Upper lobe of left lung (tissue), 6 donors: ENCODE data around the gene RFT1. TPM values are rescaled to one million over a fixed set of nuclear protein-coding genes. Genes with fewer than 3 reads are reported as not detected.
A peak's percentile ranks its signal among the peaks of the same experiment; 100 is the strongest.

Experiments used
- ATAC-seq, 2 donors: fragments of 200-7000 bp; cut with Tn5 transposase; one replicate each; pipeline ENCODE4 v1.9.1; 2022; ENCODE audit warnings: mild to moderate bottlenecking in 2 of 2, moderate library complexity in 2 of 2; ENCODE audit not compliant: low FRiP score in 2 of 2
- DNase-seq, 2 donors: peaks; one replicate each; pipeline ENCODE4 v3.0.0-alpha.2; 2019 to 2020
- H3K27ac ChIP-seq, 4 donors: fragments of 200-600 bp; sonication (generic); one replicate each; pipeline ENCODE4 v1.5.1; 2016 to 2019
- H3K27me3 ChIP-seq, 4 donors: fragments of 200-600 bp; sonication (generic); one replicate each; pipeline ENCODE4 v1.5.1; 2017 to 2019
- H3K36me3 ChIP-seq, 4 donors: fragments of 200-600 bp; sonication (generic); one replicate each; pipeline ENCODE4 v1.5.1; 2016 to 2019
- H3K4me1 ChIP-seq, 4 donors: fragments of 200-600 bp; sonication (generic); one replicate each; pipeline ENCODE4 v1.5.1; 2018 to 2019
- H3K4me3 ChIP-seq, 4 donors: fragments of 200-600 bp; sonication (generic); one replicate each; pipeline ENCODE4 v1.5.1; 2017 to 2019; ENCODE audit warnings: mild to moderate bottlenecking in 2 of 4, moderate library complexity in 1 of 4
- H3K9me3 ChIP-seq, 4 donors: fragments of 200-600 bp; sonication (generic); one replicate each; pipeline ENCODE4 v1.5.1; 2018 to 2019
- EP300 ChIP-seq, 4 donors: sonication (generic); formaldehyde crosslinking; IDR thresholded peaks; one replicate each; pipeline ENCODE4 v1.5.1; 2017; ENCODE audit warnings: antibody characterized with exemption in 4 of 4, control low read depth in 2 of 4
- POLR2A ChIP-seq, 4 donors: fragments of 450-650 bp; IDR thresholded peaks; one replicate each; pipeline ENCODE4 v1.5.1; 2016 to 2017; ENCODE audit warnings: antibody characterized with exemption in 4 of 4, mild to moderate bottlenecking in 2 of 4
- POLR2AphosphoS5 ChIP-seq, 2 donors: sonication (generic); formaldehyde crosslinking; IDR thresholded peaks; one replicate each; pipeline ENCODE4 v1.5.1; 2017; ENCODE audit warnings: antibody characterized with exemption in 2 of 2
- WGBS, 2 donors: methylation state at CpG; one replicate each; pipeline ENCODE4 v1.1.5; 2017 to 2018; 5-methylcytosine and 5-hydroxymethylcytosine counted together
- total RNA-seq, 6 donors: library from RNA; depleted of rRNA in 4 of 6; stranded (reverse); fragments of >200 nt in 4 of 6; gene quantifications; one replicate each; pipeline versions ENCODE4 v1.1.0 to v1.2.1, GENCODE V29; 2016 to 2021
- TF ChIP-seq, protein P1 (sequence below), 6 experiments: fragments of 450-650 bp in 4 of 6; fragments of 200-600 bp in 2 of 6; sonication (generic) in 2 of 6; IDR thresholded peaks; one replicate each; pipeline ENCODE4 v1.5.1; 2016 to 2019; ENCODE audit warnings: antibody characterized with exemption in 6 of 6
- donor health status: DM: no; HTN: no; CAD: no; lungs with moderate emphysema.
- donor health status: DM: no; HTN: yes; CAD: no; lungs with severe emphysema.

The RFT1 gene
- total RNA-seq, 6 donors from 2014 or later, result 5.1 to 19.9 (median 12.8) TPM

DNA sequence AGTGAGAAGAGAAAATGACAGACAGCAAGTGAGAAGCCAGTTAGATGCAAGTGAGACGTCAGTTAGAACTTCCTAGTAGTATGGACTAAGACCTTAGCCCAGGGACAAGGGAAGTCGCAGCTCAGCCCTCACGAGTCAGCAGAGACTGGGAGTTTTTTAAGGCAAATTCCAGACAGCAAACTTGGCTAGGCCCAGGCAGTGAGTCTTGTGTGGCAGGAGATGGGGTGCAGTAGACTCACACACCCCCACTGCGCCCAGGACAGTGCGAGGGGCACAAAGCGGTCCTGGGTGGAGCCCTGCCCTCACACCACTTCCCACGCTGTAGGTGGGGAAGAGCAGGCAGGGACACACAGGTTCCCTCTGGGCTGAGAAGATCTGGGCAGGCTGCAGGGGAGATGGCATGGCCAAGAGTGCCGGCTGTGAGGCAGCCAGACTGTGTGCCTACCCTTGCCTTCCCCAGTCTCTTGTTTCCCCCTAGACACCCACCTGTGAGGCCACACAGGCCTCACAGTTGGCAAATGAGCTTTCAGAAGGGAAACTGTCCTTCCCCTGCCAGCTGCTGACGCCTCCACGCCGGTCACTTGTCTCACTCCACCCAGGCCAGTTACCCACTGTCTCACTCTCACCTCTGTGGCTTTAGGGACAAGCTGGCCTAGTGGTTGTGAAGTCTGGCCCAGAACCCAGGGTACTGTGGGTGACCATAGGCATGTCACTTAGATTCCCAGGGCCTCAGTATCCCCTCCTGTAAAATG lies 17.1 kb upstream of the RFT1 start:
- peak in 1 of 4 donors; percentile 23 for TF ChIP-seq POLR2A (IDR thresholded peaks at IDR 0.05)
- no peak for TF ChIP-seq POLR2AphosphoS5 (IDR thresholded peaks at IDR 0.05)
- no peak for TF ChIP-seq EP300 (IDR thresholded peaks at IDR 0.05)
- H3K4me1 ChIP-seq, result peaks cover 10 to 77% (median 40%) of the 10 kb centered on the region in 4 donors
- peak in 1 of 2 donors; percentile 34 for DNase-seq
- H3K27ac ChIP-seq, result peak overlapping the region in 3 of 4 donors; percentile 20 to 83 (median 70)
- no peak overlapping the region for H3K4me3 ChIP-seq
- peak in 1 of 2 donors; percentile 37 for ATAC-seq
- H3K36me3 ChIP-seq, result no peaks in the 10 kb centered on the region
- 76 to 81% methylated on average over 10 of the region's 11 CpGs for WGBS, 2 donors
- no peaks in the 10 kb centered on the region for H3K27me3 ChIP-seq
- no peaks in the 10 kb centered on the region for H3K9me3 ChIP-seq

DNA sequence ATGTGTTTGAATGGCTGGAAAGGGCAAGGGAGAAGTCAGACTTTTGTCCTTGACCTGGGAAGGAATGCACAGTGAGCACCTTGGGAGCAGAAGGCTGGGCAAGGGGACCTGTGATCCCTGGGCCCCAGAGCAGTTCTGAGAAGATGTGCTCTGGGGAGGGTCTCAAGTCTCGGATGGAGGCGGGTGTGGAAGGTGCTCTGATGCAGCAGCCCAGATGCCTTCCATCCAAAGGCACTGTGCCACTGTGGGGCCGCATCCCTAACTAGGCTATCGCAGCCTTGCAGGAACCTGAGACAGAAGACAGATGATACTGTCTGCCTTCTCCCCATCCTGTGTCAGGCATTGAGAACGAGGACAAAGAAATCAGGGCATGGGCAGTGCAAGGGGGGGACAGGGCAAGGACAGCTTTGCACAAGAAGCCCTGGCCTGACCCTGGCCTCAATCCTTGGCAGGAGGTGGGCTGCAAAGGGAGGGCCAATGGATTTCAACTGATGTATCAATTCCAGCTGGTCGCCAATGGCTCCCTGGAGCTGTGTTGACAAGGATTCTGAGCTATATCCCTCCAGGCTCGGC lies 16.2 kb upstream of the RFT1 start:
- Histone ChIP-seq H3K4me3 (no peak overlapping the region), H3K9me3 (no peaks in the 10 kb centered on the region), H3K36me3 (no peaks in the 10 kb centered on the region), H3K27ac (peak overlapping the region in 2 of 4 donors; percentile 70 to 83), H3K27me3 (no peaks in the 10 kb centered on the region), H3K4me1 (peaks cover 10 to 67% (median 35%) of the 10 kb centered on the region in 4 donors)
- DNase-seq (no peak), ATAC-seq (no peak)
- no peak for TF ChIP-seq POLR2A (IDR thresholded peaks at IDR 0.05)
- no peak for TF ChIP-seq POLR2AphosphoS5 (IDR thresholded peaks at IDR 0.05)
- TF ChIP-seq, protein P1, sequence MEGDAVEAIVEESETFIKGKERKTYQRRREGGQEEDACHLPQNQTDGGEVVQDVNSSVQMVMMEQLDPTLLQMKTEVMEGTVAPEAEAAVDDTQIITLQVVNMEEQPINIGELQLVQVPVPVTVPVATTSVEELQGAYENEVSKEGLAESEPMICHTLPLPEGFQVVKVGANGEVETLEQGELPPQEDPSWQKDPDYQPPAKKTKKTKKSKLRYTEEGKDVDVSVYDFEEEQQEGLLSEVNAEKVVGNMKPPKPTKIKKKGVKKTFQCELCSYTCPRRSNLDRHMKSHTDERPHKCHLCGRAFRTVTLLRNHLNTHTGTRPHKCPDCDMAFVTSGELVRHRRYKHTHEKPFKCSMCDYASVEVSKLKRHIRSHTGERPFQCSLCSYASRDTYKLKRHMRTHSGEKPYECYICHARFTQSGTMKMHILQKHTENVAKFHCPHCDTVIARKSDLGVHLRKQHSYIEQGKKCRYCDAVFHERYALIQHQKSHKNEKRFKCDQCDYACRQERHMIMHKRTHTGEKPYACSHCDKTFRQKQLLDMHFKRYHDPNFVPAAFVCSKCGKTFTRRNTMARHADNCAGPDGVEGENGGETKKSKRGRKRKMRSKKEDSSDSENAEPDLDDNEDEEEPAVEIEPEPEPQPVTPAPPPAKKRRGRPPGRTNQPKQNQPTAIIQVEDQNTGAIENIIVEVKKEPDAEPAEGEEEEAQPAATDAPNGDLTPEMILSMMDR (IDR thresholded peaks at IDR 0.05), result no peak
- no peak for TF ChIP-seq EP300 (IDR thresholded peaks at IDR 0.05)
- WGBS, 2 donors, result 87 to 90% methylated on average over 5 to 7 of the region's 7 CpGs

DNA sequence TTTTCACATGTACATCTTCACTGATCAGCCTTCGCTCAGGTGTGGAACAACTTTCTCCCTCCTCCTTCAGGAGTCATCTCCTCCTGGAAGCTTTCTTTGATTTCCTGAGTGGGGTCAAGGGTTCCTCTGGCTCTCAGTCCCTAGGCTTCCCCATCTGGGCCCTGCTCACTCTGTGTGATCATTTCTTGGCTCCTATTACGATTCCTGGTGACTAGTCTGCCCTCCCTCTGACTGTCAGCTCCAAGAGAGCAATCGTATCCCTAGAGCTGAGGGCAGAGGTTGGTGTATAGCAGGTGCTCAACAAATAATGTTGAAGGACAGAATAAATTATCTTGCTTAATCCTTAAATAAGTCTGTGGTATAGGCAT lies 15.5 kb upstream of the RFT1 start:
- Histone ChIP-seq H3K27ac (peak overlapping the region in 3 of 4 donors; percentile 28 to 75 (median 62)), H3K4me3 (no peak overlapping the region), H3K4me1 (peaks cover 10 to 65% (median 30%) of the 10 kb centered on the region in 4 donors), H3K27me3 (no peaks in the 10 kb centered on the region), H3K36me3 (no peaks in the 10 kb centered on the region), H3K9me3 (no peaks in the 10 kb centered on the region)
- WGBS, 2 donors, result 57 to 70% methylated on average over 3 of the region's 3 CpGs
- TF ChIP-seq, protein P1 (IDR thresholded peaks at IDR 0.05), result no peak
- TF ChIP-seq EP300 (IDR thresholded peaks at IDR 0.05) (no peak), POLR2AphosphoS5 (IDR thresholded peaks at IDR 0.05) (no peak), POLR2A (IDR thresholded peaks at IDR 0.05) (no peak)
- ATAC-seq (no peak), DNase-seq (no peak)

DNA sequence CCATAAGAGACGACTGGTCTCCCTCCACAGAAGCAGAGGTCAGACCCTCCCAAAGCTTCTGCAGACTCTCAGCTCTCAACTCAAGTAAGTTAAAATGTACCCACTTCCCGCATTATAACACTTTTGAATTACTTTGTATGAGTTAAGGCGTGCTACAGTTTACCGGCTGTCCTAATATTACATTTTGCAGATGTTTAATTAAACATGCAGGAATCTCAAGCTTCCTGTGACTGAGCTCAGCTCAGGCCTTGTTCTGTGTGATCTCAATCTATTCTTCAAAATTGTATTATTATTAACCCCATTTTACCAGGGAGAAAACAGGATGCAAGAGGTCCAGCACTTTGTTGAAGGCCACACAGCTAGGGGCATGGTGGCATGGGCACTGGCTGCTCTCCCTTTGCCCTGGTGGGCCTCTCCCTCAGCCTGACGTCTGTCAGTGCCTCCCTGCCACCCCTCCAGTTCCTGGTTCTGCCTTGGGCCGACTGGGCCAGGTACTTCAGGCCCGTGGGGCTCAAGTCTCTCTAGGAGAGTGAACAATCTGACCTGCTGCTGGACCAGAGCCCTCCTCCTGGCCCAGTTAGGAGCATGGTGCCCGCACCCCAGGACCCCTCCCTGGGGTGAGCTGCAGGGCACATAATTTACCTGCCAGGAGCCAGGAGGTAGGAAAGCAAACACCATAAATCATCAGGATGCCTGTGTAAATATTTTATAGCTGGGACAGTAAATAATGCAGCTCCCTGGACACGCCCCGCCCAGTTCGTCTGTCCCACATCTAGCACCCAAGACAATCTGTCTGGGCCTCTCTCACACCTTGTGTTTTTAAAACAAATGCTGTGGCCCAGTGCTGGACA lies 14.9 kb upstream of the RFT1 start:
- whole genome bisulfite sequencing, 2 donors, result 71 to 74% methylated on average over 9 to 11 of the region's 11 CpGs
- peaks cover 4 to 59% (median 28%) of the 10 kb centered on the region in 4 donors for H3K4me1 ChIP-seq
- H3K4me3 ChIP-seq, result no peak overlapping the region
- ATAC-seq (no peak), DNase-seq (peak in 1 of 2 donors; percentile 36)
- H3K27ac ChIP-seq, result peak overlapping the region in 3 of 4 donors; percentile 28 to 75 (median 62)
- H3K27me3 ChIP-seq, result no peaks in the 10 kb centered on the region
- TF ChIP-seq EP300 (IDR thresholded peaks at IDR 0.05) (no peak), POLR2AphosphoS5 (IDR thresholded peaks at IDR 0.05) (no peak), POLR2A (IDR thresholded peaks at IDR 0.05) (no peak)
- TF ChIP-seq, protein P1 (IDR thresholded peaks at IDR 0.05), result no peak
- H3K36me3 ChIP-seq, result no peaks in the 10 kb centered on the region
- no peaks in the 10 kb centered on the region for H3K9me3 ChIP-seq

DNA sequence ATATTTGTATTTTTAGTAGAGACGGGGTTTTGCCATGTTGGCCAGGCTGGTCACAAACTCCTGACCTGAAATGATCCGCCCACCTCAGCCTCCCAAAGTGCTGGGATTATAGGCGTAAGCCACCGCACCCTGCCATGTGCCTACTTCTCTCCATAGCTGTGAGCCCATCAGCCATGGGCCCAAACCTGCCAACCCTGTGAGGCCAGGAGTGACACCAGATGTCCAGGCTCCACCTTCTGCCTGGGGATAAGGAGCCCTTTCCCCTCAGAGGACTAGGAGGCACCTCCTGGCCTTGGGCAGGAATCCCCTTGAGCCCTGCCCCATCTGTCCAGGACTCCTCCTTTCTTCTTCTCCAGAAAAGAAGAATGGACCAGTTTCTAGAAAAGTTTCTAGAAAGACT lies 14.2 kb upstream of the RFT1 start:
- ATAC-seq, result no peak
- TF ChIP-seq POLR2A (IDR thresholded peaks at IDR 0.05) (no peak), EP300 (IDR thresholded peaks at IDR 0.05) (no peak), POLR2AphosphoS5 (IDR thresholded peaks at IDR 0.05) (no peak)
- TF ChIP-seq, protein P1 (IDR thresholded peaks at IDR 0.05), result no peak
- DNase-seq, result no peak
- H3K9me3 ChIP-seq, result no peaks in the 10 kb centered on the region
- H3K4me1 ChIP-seq, result peaks cover 3 to 53% (median 23%) of the 10 kb centered on the region in 4 donors
- no peak overlapping the region for H3K4me3 ChIP-seq
- H3K36me3 ChIP-seq, result no peaks in the 10 kb centered on the region
- H3K27me3 ChIP-seq, result no peaks in the 10 kb centered on the region
- peak overlapping the region in 1 of 4 donors; percentile 75 for H3K27ac ChIP-seq
- WGBS, 2 donors, result 89 to 92% methylated on average over 4 of the region's 4 CpGs
